Smooth muscle cell (in vitro differentiated cells): ENCODE data around the gene NFASC. TPM values are rescaled to one million over a fixed set of nuclear protein-coding genes. Genes with fewer than 3 reads are reported as not detected.

ENCODE experiments used
- DNase-seq: peaks from one replicate; lab custom pipeline; 2025; ENCODE audit not compliant: unreplicated experiment; lab: John Stamatoyannopoulos, UW
- H2AFZ ChIP-seq: fragments of 200-600 bp; sonication (generic); 2 replicates; pipeline ENCODE4 v1.6.0; 2016; ENCODE audit warnings: antibody characterized with exemption, low read depth, mild to moderate bottlenecking
- H3F3A ChIP-seq: fragments of 200-600 bp; sonication (generic); 2 replicates; pipeline ENCODE4 v1.6.0; 2017; ENCODE audit warnings: antibody characterized with exemption, low read depth
- H3K27ac ChIP-seq: fragments of 200-600 bp; sonication (generic); 2 replicates; pipeline ENCODE4 v1.5.1; 2016; ENCODE audit warnings: low read depth, mild to moderate bottlenecking
- H3K27me3 ChIP-seq: fragments of 200-600 bp; sonication (generic); 2 replicates; pipeline ENCODE4 v1.6.1; 2016; ENCODE audit warnings: low read depth, mild to moderate bottlenecking
- H3K36me3 ChIP-seq: fragments of 200-600 bp; sonication (generic); 2 replicates; pipeline ENCODE4 v1.5.1; 2016; ENCODE audit warnings: low read depth
- H3K4me1 ChIP-seq: fragments of 200-600 bp; sonication (generic); 2 replicates; pipeline ENCODE4 v1.5.1; 2016; ENCODE audit warnings: low read depth
- H3K4me2 ChIP-seq: fragments of 200-600 bp; sonication (generic); 2 replicates; pipeline ENCODE4 v1.6.0; 2016; ENCODE audit warnings: mild to moderate bottlenecking
- H3K4me3 ChIP-seq: fragments of 200-600 bp; sonication (generic); 2 replicates; pipeline ENCODE4 v1.5.1; 2016; ENCODE audit warnings: mild to moderate bottlenecking
- H3K79me2 ChIP-seq: fragments of 200-600 bp; sonication (generic); 2 replicates; pipeline ENCODE4 v1.6.0; 2016; ENCODE audit warnings: low read depth, mild to moderate bottlenecking
- H3K9ac ChIP-seq: fragments of 200-600 bp; sonication (generic); 2 replicates; pipeline ENCODE4 v1.6.0; 2016; ENCODE audit warnings: low read depth
- H3K9me3 ChIP-seq: fragments of 200-600 bp; sonication (generic); replicated peaks from 2 replicates; pipeline ENCODE4 v1.5.1; 2016; ENCODE audit warnings: low read depth
- H4K20me1 ChIP-seq: fragments of 200-600 bp; sonication (generic); 2 replicates; pipeline ENCODE4 v1.6.0; 2016; ENCODE audit warnings: low read depth
- CTCF ChIP-seq: fragments of 200-600 bp; sonication (generic); IDR thresholded peaks from 2 replicates; pipeline ENCODE4 v1.5.1; 2017; ENCODE audit warnings: borderline replicate concordance, mild to moderate bottlenecking, antibody characterized with exemption; ENCODE audit not compliant: insufficient read depth, poor library complexity, severe bottlenecking
- WGBS: methylation state at CpG from one replicate; pipeline ENCODE4 v1.1.7; 2016; ENCODE audit warnings: low lambda C conversion rate; 5-methylcytosine and 5-hydroxymethylcytosine counted together
- polyA plus RNA-seq: library from polyadenylated mRNA; unstranded; fragments of >200 nt; fragmentation: Nextera tagmentation; extraction: Ambion mirVana; gene quantifications from 2 replicates; pipeline ENCODE4 v1.2.1, GENCODE V29; 2016
- total RNA-seq: library from RNA; depleted of rRNA; stranded (reverse); fragments of >200 nt; gene quantifications from 2 replicates; pipeline ENCODE4 v1.2.3, GENCODE V29; 2014

Gene NFASC
- total and polyA plus RNA-seq, 2 experiments from 2014 or later: 0.09 to 0.63 TPM

GRCh38 chr1:204996981-204997380 lies 126.3 kb downstream of the NFASC start:
- Histone ChIP-seq H3F3A (no peaks in the 10 kb centered on the region), H2AFZ (no peak overlapping the region), H3K4me1 (no peaks in the 10 kb centered on the region), H4K20me1 (no peaks in the 10 kb centered on the region), H3K9ac (no peak overlapping the region), H3K79me2 (no peaks in the 10 kb centered on the region), H3K36me3 (no peaks in the 10 kb centered on the region), H3K27ac (no peak overlapping the region), H3K4me2 (no peak overlapping the region), H3K9me3 (no peaks in the 10 kb centered on the region), H3K4me3 (no peak overlapping the region), H3K27me3 (peaks cover 6% of the 10 kb centered on the region)
- 89% methylated on average over 21 of the region's 22 CpGs for WGBS
- TF ChIP-seq CTCF: no peak
- no peak for DNase-seq

- H2AFZ ChIP-seq: peak overlapping the region; percentile 66
- H3K27me3 ChIP-seq: no peaks in the 10 kb centered on the region
- DNase-seq: no peak
- H3K79me2 ChIP-seq: no peaks in the 10 kb centered on the region
- no peak overlapping the region for H3K4me3 ChIP-seq
- H3F3A ChIP-seq: no peaks in the 10 kb centered on the region
- no peaks in the 10 kb centered on the region for H3K36me3 ChIP-seq
- no peaks in the 10 kb centered on the region for H3K9me3 ChIP-seq
- no peak overlapping the region for H3K27ac ChIP-seq
- no peaks in the 10 kb centered on the region for H3K4me1 ChIP-seq
- no peak for TF ChIP-seq CTCF
- H3K9ac ChIP-seq: no peak overlapping the region
- H3K4me2 ChIP-seq: no peak overlapping the region
- WGBS: 65% methylated on average over 16 of the region's 16 CpGs
- H4K20me1 ChIP-seq: no peaks in the 10 kb centered on the region
Observed at GRCh38 chr1:204997591-204998355, 127.1 kb downstream of the NFASC start.

GRCh38 chr1:205001162-205001561 lies 130.5 kb downstream of the NFASC start:
- Histone ChIP-seq H3K27me3 (peaks cover 15% of the 10 kb centered on the region), H3K36me3 (no peaks in the 10 kb centered on the region), H3K4me1 (peaks cover 13% of the 10 kb centered on the region), H3K79me2 (no peaks in the 10 kb centered on the region), H2AFZ (no peak overlapping the region), H4K20me1 (no peaks in the 10 kb centered on the region), H3F3A (no peaks in the 10 kb centered on the region), H3K9ac (no peak overlapping the region), H3K27ac (no peak overlapping the region), H3K9me3 (no peaks in the 10 kb centered on the region), H3K4me2 (no peak overlapping the region), H3K4me3 (no peak overlapping the region)
- DNase-seq: no peak
- TF ChIP-seq CTCF: no peak
- 95% methylated on average over 14 of the region's 14 CpGs for WGBS

GRCh38 chr1:205002705-205003104 lies 132.0 kb downstream of the NFASC start:
- Histone ChIP-seq H3K79me2 (no peaks in the 10 kb centered on the region), H3F3A (no peaks in the 10 kb centered on the region), H3K36me3 (no peaks in the 10 kb centered on the region), H3K4me3 (no peak overlapping the region), H2AFZ (no peak overlapping the region), H3K4me1 (peaks cover 13% of the 10 kb centered on the region), H3K9ac (no peak overlapping the region), H3K4me2 (no peak overlapping the region), H3K27ac (no peak overlapping the region), H3K27me3 (peaks cover 16% of the 10 kb centered on the region), H3K9me3 (no peaks in the 10 kb centered on the region), H4K20me1 (no peaks in the 10 kb centered on the region)
- 69% methylated on average over 7 of the region's 7 CpGs for WGBS
- no peak for TF ChIP-seq CTCF
- no peak for DNase-seq
